Stimulated activated CD8-positive, alpha-beta memory T cell treated with anti-CD3 and anti-CD28 coated beads, Interleukin-12 subunit alpha, Interleukin-12 subunit beta, amount 100 ng/mL, for 24 hours (primary cell): ENCODE measurements around the gene STRIP1.

Experiments
- DNase-seq: peaks from one replicate; pipeline ENCODE4 v3.0.0-alpha.2; 2020; ENCODE audit errors: extremely low read depth

The STRIP1 gene, protein sequence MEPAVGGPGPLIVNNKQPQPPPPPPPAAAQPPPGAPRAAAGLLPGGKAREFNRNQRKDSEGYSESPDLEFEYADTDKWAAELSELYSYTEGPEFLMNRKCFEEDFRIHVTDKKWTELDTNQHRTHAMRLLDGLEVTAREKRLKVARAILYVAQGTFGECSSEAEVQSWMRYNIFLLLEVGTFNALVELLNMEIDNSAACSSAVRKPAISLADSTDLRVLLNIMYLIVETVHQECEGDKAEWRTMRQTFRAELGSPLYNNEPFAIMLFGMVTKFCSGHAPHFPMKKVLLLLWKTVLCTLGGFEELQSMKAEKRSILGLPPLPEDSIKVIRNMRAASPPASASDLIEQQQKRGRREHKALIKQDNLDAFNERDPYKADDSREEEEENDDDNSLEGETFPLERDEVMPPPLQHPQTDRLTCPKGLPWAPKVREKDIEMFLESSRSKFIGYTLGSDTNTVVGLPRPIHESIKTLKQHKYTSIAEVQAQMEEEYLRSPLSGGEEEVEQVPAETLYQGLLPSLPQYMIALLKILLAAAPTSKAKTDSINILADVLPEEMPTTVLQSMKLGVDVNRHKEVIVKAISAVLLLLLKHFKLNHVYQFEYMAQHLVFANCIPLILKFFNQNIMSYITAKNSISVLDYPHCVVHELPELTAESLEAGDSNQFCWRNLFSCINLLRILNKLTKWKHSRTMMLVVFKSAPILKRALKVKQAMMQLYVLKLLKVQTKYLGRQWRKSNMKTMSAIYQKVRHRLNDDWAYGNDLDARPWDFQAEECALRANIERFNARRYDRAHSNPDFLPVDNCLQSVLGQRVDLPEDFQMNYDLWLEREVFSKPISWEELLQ

DNA sequence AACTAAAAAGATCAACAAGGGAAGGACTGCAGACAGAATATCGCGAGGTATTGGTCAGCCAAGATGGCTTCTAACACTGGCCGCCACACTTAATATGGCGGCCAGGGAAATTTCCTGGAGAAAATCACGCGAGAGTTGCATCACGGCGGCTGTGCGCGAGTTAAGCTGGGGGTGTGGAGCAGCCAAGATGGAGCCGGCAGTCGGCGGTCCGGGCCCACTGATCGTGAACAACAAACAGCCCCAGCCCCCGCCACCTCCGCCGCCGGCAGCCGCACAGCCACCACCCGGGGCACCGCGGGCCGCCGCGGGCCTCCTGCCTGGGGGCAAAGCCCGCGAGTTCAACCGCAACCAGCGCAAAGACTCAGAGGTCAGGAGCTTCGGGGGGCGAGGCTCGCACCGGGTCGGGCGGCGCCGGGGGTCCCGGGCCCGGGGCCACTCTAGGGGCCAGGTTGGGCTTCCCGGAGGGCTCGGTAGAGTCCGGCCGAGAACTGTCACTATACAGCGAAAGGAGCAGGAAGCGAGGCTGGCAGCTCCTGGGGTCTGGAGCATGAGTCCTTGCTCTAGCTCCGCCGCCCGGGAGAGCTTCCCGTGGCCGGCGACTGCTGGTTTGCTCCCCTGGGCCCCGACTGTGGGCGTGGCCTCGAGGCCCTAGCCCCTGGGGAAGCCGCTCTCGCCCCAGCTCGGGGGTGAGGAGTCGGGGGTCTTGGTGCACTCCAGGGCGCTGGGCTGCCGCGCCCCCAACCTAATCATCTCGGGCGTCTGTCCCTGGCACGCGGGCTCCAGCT, at the start of gene STRIP1:
TSS of gene STRIP1 (plus strand) at position 174 of the 785 bp plus-strand sequence. CDS start at position 188, 14 bp downstream.
- peak; percentile 75 for DNase-seq

DNA sequence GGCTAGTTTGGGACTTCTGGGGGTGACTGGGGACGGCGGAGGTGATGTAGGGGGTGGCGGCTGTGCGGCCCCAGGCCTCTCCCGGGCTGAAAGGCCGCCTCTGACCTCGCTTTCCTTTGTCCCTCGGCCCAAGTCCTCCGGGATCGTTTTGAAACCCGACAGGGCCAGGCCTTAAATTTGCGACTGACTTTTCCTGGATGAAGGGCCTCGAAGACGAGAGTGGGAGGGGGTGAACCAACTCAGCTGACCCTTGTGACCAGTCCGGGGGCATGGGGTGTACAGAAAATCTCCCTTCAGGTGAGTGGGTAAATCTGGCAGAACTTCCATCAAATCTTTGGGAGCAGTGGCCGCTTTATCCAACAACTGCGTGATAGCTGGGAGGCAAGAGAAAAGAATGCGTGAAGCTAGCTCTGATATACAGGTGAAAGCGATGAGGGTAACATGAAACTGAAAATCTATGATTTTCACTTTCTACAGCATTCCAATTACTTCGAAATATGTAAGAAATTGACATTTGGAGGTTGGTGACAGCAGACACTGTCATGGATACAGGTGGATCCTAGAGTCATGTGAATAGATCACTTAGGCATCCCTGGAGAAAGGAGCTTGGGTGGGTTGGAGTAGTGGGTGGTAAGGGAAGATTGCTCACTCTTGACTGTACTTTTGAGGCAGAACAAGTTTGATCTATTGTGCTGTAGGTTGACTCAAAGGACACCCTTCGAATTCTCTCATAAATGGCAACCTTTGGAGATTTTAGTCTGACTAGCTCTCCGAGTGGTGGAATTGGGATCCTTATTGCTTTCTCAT, 49.0 kb upstream of the STRIP1 start:
- DNase-seq: no peak

DNA sequence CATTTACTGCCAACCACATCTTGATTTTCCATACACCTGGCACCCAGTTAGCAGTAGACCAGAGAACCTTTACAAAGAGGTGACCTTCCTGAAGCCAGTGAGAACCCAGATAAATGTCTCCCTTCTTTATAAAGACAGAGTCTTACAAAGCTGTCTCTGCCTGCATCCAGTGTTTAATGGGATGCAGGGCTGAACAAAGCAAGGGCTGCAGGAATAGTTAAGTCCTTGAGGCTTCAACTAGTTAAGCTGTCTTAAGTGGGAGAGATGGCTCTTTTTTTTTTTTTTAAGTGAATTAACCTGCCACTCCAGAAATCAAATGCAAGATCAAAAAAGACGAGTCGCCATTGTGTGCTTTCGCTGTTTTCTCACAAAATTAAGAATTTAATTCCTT, 48.4 kb upstream of the STRIP1 start:
- no peak for DNase-seq

DNA sequence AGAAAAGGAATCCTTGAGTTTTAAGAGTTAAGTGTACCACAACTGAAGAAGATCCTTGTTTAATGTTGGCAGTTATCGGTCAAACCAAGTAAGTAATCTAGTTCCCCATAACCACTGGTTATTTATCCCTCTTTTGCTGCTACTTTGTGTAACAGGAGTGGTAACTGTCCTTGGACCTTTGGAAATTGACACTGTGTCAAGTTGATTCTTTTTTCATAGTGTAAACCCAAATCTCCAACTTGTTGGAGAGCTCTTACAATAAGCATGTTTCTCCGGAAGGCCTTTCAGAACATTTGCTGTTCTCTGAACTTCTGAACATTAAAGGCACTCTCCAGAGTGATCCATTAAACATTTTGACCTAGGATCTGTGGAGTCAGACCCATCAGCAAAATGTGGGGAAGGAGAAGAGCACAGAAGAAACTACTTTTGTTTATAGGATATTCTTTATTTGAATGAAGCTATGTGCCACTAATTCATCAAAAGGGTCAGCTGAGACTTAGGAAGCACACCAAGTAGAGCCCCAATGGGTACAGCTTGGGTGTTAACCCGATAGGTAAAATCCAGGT, 46.0 kb upstream of the STRIP1 start:
- DNase-seq: no peak

DNA sequence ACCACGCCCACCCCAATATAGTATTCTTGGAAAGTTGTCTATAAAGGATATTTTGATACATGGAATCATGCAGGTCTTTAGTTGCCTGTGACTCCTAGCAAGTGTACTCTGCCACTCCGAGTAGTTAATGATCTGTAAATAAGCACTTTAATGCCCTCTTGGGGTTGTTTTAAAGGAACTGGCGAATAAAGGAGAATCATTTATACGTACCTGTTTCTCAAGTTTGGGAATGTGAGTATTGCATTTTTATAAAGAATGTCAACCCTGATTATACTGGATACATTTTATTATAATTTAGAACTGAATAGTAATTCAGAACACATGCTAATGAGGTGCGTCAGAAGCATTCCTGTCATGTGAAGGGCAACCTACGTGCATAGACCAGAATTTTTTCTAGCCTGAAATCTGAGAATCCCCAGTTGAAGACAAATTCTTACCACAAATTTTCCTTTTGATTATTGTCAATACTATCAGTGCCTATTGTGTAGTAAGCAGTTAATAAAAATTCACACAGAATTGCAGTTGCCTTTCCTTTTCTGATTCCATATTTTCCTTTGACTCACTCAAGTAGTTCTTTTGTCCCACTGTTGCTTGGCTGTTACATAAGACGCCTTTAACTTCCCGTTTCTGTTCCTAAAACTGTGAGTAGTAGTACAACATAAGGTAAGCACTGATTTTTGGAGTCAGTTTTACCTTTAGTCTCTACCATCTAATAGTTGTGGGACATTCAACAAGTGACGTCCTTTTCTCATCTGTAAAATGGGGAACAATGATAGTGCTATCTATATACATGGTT, 44.7 kb upstream of the STRIP1 start:
- no peak for DNase-seq

DNA sequence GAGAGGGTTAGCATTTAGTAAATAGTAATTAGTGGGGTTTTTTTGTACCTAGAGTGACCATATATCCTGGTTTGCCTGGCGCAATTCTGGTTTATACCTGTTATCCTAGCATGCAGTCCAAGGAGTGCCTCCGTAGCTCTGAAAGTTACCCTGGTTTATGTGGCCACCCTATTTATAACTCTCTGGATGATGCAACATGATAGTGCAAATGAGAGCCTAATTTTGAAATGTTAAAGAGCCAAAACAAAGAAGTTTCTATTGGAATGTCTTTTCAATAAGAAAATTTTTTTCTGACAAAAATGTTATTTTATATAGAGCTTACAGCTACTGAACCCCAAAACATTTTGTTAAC, 44.1 kb upstream of the STRIP1 start:
- no peak for DNase-seq

DNA sequence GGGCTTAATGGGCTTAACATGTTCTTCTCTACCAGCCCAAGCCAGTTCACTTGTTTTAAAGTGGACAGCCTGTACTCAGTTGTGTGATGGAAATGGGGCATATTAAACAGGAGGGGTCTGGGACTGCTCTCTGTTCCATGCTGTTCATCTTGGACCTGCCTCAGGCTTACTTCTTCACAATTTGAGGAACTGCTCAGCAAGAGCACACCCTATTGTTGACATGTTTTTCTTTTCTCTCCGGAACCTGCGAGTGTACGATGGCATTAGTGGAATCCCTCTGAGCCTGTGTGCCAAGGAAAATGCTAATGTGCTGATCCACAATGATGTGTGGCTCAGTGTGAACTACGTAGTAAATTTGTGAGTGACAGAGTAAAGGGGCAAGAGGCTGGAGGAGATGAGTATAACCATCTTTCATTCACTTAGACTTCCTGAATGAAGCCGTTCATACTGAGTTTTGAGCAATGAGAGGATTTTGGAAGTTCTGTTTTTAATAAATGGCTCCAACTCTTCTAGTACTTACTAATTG, 43.0 kb upstream of the STRIP1 start:
- no peak for DNase-seq

DNA sequence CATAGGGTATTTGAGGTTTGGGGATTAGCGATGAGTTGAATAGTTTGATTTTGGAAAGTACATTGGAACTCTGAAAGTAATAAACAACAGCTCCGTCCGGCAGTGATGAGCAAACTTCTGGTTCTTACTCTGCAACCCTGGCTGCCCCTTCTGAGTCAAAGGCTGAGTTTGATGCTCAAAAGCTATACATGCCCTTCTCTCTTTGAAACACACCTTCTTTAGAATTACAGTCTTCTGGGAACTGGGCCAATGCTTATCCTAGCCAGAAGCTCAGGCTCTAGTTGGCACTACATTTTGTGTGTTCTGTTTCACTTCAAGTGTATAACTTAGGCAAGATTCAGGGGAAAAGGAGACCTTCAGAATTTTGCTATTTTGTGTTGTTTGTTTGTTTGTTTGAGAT, 40.5 kb upstream of the STRIP1 start:
- no peak for DNase-seq

DNA sequence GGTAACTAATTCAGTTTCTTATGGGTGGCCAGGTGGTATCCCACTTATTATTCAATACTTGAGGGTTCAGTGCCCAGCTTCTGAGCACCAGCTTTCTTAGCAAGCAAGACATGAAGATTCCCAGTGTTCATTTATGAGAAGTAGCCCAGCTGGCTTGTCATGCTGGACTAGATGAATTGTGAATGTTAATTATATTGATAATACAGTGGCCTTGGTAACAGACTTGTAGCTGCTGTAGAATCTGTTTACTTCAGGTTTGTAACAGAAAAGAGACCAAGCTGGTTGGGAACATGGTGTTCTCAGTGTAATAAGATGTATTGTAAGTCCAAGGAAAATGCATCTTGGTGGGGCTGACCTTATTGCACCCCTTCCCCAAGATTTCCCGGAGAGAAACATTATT, 39.8 kb upstream of the STRIP1 start:
- no peak for DNase-seq

DNA sequence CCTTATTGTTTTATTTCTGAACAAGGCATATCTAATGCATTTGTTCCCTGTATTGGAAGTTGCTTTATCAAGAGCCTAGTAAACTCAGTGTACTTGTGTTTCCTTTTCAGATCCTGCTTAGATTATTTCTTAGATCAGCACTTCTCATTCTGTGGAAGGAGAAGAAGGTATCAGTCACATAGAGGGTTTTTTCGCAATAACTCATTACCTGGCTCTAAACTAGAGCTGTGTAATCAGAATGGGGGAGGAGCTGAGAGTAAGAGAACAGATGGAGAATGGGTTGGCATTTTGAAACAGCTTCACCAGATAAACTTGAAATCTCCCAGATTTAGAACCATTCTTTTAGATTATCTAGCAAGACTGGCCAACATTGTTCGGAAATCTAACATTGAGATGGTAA, 38.9 kb upstream of the STRIP1 start:
- no peak for DNase-seq

DNA sequence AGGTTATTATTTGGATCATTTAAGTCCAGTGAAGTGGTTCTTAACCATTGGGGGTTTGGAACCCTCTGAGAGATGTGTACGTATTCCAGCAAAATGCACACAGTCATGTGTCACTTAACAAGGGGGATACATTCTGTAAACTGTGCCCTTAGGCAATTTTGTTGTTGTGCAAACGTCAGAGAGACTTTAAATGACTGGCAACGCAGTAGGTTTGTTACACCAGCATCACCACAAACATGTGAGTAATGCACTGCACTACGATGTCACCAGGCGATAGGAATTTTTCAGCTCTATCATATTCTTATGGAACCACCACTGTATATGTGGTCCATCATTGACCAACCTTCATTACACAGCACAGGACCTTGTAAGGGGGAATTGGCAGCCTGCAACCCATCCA, 37.9 kb upstream of the STRIP1 start:
- no peak for DNase-seq

DNA sequence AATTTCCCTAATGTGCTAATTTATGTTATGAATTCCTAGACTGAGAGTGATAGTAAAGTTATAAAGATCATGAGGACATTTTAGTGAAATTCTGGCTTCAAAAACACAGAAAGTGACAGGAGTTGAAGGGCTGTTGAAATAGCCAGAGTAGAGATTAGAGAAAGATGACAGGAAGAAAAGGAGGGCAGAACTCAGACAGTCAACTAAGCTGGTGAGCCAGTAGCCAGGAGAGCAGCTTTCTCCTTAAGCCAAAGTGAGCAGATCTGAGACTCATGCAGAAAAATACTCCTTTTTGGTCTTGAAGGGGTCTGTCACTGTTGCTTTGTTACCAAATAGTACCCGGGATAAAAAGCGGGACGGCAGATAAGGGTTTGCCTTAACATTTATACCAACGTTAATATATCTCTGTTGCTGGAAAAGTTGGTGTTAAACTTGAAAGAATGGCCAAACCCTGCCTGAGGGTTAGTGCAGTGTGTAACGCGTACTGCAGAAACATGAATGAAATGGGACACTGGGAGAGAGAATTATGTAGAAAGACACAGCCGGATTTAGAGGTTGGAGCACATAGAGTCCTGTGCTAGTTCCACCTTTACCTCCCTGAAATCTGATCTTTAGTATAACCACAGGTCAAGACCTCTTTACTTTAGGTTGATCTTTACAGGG, 37.1 kb upstream of the STRIP1 start:
- DNase-seq: no peak

DNA sequence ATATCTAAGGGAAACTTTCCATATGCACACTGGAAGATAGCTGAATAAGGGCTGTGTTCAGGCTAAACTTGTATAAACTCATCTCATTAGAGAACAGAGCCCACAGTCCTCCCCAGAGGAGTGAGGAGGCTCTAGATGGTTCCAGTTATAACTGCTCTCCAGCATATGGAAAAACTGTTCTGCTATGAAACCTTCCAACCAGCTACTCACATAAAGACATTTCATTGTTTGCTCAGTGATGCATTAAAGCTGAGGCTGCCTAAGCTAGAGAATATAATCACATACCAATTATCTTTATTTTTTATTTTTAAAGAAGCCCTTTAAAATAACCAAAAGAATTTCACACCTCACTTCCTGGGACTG, 36.6 kb upstream of the STRIP1 start:
- no peak for DNase-seq

DNA sequence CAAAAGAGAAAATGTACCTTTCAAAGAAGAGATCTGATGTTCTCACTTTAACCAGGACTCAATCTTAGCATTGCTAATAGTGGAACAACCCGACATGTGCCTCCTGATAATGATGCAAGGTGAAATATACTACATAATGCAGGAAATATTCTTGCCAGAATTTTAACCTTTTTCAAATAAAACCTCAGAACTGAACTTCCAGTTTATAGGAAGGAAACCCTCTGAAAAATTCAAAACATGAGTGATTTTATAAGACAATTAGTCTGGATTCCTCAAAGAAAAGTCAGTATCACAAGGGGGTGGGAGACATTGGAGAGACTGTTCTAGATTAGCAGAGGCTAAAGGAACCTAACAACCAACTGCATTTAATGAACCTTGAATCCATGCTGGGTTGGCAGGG, 31.7 kb upstream of the STRIP1 start:
- DNase-seq: no peak

DNA sequence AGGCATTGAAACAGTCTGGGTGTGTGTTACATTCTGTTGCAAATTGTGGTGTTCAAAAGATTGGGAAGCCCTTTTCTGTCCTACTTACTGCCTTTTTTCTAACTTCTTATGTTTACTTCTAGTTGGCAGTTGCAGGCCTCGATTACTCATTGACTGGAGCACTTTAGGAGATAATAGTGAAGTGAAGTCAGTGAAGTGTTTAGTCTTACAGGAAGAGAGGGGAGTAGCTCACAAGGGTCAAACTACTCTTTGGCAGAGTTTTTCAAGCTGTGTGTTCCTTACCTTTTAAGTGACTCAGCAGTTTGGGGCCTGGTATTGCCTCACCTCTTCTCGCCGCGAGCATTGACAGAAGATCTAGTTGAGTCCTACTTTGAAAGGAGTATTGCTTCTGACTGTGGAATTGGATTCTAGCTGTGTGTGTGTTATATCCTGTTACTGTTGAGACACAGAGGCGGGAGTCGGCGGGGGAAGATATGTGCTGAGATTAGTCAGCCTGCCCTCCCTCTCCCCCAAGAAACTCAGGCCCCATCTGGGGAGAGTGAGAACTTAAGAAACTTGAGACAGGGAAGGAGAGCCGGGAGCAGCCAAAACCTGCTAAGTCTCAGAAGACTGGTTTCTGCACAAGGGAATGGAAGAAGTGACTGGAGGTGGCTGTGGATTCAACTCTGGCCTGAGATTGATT, 30.5 kb upstream of the STRIP1 start:
- DNase-seq: no peak

DNA sequence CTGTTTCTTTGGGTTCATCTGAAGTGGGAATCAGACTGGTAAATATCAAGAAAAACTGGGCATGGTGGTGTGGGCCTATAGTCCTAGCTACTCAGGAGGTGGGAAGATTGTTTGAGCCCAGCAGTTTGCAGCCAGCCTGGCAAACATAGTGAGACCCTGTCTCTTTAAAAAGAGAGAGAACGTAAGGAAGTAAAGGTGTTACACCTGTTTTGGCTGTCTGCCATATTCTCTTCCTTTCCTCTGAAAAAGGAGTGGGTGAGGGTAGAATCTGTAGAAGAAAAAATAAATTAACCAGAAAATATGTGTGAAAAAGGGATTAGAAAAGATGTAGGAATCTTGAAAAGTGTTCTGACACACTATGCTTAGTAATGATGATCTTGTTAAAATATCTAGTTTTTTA, 29.8 kb upstream of the STRIP1 start:
- no peak for DNase-seq

DNA sequence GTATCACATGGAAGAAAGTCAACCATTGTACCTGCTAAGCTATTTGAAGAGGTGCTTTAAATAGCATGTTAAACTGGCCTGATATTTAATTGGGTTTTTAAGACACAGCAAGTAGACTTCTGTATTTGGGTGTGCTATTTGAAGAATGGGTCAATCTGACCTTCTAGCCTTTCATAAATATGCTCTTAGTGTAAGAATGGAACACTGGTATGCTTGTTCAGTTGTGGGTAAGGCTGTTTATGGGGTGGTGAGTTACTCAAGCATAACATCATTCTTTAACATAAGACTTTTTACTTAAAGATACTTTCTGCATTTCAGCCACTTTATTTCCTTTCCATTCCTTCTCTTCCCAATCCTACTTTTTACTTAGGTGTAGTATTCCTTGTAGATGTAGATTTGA, 28.5 kb upstream of the STRIP1 start:
- DNase-seq: no peak

DNA sequence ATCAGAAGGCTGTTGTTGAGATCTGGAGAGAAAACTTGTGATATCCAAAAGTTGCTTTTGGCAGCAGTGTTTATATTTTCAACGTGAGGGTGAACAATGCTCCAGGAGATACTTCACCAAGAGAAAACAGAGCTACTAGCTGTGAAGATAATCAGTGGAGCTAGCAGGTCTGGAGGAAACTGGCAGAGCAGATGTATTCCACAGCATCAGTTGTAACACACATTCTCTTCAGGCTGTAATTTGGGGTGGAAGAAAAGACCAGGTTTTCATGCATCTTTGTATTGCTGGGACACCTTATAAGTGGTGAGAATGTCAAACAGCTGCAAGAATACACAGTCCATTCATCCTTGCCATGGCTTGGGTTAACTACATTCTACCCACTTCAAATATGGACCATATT, 27.9 kb upstream of the STRIP1 start:
- DNase-seq: no peak
